Fibroblast of villous mesenchyme (primary cell): Measurements from ENCODE around the gene FAM185A. TPM values are rescaled to one million over a fixed set of nuclear protein-coding genes. Genes with fewer than 3 reads are reported as not detected.
"Not testable (repeated sequence)": the region's sequence is repeated elsewhere in the genome, so short reads cannot be mapped to it uniquely, and the experiment has no call there.

Source experiments
- DNase-seq: peaks from one replicate; pipeline ENCODE4 v3.0.0-alpha.2; 2010; ENCODE audit warnings: low read depth
- H3K4me3 ChIP-seq: 2 replicates; pipeline ENCODE4 v1.5.1; 2011; ENCODE audit warnings: low read depth, mild to moderate bottlenecking, low read length
- total RNA-seq: library from RNA; depleted of rRNA; stranded (reverse); fragments of >200 nt; gene quantifications from 2 replicates; pipeline ENCODE4 v1.2.3, GENCODE V29; 2012
- TF ChIP-seq, protein P1 (sequence below): IDR thresholded peaks from 2 replicates; pipeline ENCODE4 v1.5.1; 2012; ENCODE audit warnings: low read depth, mild to moderate bottlenecking, low read length; ENCODE audit not compliant: insufficient read depth

Gene FAM185A
- total RNA-seq, 1 donor, result 8.2 TPM

DNA sequence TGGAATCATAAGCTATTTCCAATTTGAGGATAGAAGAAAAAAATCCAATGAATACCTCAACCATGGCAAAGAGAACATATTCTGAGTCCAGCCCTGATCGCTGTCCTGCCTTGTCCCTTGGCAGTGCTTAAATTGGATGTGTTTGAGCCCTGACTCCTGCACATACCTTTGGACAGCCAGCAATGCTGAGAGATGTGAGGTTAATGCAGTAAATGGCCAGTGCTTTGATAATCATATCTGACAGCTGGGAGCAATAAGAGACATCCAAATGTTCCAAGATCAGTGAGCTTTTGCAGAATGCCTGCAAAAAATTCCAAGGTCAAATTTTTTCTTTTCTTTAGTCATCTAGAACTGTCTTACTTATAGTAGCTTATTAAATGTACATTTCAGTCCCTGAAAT, 83.9 kb downstream of the FAM185A start:
- no peak for DNase-seq
- TF ChIP-seq, protein P1, sequence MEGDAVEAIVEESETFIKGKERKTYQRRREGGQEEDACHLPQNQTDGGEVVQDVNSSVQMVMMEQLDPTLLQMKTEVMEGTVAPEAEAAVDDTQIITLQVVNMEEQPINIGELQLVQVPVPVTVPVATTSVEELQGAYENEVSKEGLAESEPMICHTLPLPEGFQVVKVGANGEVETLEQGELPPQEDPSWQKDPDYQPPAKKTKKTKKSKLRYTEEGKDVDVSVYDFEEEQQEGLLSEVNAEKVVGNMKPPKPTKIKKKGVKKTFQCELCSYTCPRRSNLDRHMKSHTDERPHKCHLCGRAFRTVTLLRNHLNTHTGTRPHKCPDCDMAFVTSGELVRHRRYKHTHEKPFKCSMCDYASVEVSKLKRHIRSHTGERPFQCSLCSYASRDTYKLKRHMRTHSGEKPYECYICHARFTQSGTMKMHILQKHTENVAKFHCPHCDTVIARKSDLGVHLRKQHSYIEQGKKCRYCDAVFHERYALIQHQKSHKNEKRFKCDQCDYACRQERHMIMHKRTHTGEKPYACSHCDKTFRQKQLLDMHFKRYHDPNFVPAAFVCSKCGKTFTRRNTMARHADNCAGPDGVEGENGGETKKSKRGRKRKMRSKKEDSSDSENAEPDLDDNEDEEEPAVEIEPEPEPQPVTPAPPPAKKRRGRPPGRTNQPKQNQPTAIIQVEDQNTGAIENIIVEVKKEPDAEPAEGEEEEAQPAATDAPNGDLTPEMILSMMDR, result no peak
- no peak overlapping the region for H3K4me3 ChIP-seq

DNA sequence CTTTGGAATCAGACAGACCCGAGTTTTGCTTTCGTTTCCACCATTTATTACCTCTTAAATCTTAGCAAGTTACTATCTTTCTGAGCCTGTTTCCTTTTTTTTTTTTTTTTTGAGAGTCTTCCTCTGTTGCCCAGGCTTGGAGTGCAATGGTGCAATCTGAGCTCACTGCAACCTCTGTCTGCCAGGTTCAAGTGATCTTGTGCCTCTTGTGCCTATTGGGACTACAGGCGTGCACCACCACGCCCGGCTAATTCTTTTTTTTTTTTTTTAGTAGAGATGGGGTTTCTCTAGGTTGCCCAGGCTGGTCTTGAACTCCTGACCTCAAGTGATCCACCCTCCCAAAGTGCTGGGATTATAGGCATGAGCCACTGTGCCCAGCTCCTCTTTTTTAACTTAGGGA, 84.5 kb downstream of the FAM185A start:
- peak; percentile 60 for DNase-seq
- no peak overlapping the region for H3K4me3 ChIP-seq
- TF ChIP-seq, protein P1, result no peak

DNA sequence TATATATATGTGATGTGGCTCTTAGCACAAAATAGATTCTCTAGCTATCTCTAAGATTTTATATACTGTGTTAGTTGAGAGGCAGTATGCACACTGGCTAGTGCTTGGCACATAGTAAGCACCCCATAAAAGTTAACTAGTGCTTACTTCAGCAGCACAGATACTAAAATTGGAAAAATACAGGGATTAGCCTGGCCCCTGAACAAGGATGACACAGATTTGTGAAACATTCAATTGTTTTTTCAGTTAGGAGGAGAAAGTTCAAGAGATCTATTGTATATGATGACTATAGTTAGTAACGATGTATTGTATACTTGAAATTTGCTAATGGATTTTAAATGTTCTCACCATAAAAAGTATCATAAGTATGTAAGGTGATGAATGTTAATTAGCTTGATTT, 85.7 kb downstream of the FAM185A start:
- TF ChIP-seq, protein P1, result no peak
- peak; percentile 47 for DNase-seq
- H3K4me3 ChIP-seq, result no peak overlapping the region

DNA sequence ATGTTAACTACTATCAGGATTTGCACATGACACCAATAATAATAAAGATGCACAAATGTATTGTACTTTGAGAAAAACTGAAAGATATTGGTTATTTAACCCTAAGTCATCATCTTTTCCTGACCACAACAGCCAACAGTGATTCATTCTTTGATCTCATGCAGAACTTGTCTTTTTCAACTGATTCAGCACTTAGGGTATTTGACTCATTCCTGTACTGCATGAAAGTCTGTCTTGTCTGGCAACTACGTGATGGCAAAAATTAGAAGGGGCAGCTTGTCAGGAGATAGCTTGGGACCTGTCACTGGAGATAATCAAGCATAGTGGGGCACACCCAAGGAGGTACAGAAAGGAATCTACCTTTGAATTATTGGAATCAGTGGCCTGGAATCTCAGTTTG, 86.2 kb downstream of the FAM185A start:
- TF ChIP-seq, protein P1, result no peak
- H3K4me3 ChIP-seq, result no peak overlapping the region
- DNase-seq, result peak; percentile 75

DNA sequence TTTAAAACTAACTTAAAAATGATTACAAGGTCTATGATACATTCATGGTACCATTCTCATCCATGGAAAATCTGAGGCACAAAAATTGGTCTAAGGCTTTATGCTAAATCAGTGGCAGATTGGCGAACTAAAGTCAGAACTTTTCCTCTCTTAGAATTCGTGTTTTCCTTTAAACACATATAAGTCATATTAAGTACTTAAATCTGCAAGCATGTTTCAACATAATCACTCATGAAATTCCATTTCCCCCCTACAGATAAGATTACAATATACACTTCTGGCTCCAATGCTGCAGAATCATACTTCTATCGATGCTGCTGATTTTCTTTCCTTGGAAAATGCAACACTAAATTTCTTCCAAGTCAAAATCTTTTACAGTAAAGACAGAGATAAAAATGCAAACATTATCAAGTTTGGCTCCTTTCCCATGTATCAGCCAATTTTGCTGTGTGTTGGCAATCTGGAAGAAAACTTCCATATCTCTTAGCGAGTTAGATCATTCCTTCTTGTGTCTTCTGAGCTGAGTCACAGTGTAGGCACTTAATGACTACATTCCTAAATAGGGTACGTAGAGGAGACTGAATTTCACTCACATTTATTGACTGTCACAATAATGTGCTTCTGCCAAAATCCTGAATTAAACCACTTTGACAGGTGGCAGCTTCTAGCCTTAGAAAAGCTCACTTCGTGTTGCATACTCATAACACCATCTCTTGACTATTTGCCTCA, 87.6 kb downstream of the FAM185A start:
- H3K4me3 ChIP-seq, result no peak overlapping the region
- peak; percentile 88 for DNase-seq
- TF ChIP-seq, protein P1, result no peak

DNA sequence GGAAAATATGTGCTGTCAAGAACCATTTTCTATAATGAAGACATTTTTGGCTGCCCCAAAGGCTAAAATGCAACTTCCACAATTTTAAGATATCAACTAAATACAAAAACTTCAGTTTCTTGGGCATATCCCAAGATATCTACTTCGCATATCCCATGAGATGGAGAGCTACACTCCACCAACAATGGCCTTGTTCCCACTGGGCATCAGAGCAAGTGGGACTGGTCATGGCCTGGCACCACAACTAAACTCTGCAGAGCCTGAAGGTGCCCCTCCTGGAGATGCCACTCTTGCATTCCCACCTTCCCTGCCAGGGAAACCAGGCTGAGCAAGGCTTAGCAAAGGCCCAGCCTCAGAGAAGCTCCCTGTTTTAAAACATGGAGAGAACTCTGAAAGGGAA, 88.2 kb downstream of the FAM185A start:
- DNase-seq, result no peak
- TF ChIP-seq, protein P1, result no peak
- H3K4me3 ChIP-seq, result no peak overlapping the region

DNA sequence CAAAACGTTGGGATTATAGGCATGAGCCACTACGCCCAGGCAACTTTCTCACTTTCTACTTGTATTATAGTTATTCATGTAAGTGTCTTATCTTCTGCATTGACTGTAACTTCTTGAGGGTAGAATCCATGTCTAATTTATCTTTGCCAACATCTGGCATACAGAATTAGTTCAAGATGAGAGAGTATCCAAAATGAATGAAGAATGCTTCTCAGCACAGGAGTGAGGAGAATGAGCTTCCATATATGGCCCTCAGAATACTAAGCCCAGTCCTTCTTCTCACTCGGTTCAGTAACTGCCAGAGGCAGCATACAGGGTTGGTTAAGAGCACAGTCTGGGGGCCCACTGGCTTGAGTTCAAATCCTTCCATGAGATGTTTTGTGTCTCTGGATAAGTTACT, 89.0 kb downstream of the FAM185A start:
- TF ChIP-seq, protein P1, result no peak
- no peak overlapping the region for H3K4me3 ChIP-seq
- no peak for DNase-seq

DNA sequence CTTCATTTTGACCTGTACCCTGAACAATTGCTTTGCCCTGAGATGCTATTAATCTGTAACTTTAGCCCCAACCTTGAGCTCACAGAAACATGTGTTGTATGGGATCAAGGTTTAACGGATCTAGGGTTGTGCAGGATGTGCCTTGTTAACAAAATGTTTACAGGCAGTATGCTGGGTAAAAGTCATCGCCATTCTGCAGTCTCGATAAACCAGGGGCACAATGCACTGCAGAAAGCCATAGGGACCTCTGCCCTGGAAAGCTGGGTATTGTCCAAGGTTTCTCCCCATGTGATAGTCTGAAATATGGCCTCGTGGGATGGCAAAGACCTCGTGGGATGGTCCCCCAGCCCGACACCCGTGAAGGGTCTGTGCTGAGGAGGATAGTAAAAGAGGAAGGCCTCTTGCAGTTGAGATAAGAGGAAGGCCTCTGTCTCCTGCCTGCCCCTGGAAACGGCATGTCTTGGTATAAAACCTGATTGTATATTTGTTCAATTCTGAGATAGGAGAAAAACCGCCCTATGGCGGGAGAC, 89.8 kb downstream of the FAM185A start:
- H3K4me3 ChIP-seq, DNase-seq: not testable (repeated sequence)
